Cardiac muscle cell (in vitro differentiated cells and primary cell): ENCODE results near the gene HPCA. TPM values are rescaled to one million over a fixed set of nuclear protein-coding genes. Genes with fewer than 3 reads are reported as not detected.

Source experiments
- DNase-seq, 2 donors: peaks; one replicate each; pipeline versions ENCODE4 v3.0.0 to v3.0.0-alpha.2; 2010 to 2017; ENCODE audit warnings: low read depth in 1 of 2, low spot score in 1 of 2
- H3K27ac ChIP-seq: fragments of 200-600 bp; sonication (generic); 2 replicates; pipeline ENCODE4 v1.5.1; 2016
- H3K27me3 ChIP-seq: fragments of 200-600 bp; sonication (generic); 2 replicates; pipeline ENCODE4 v1.6.0; 2016; ENCODE audit warnings: control low read depth
- H3K36me3 ChIP-seq: fragments of 200-600 bp; sonication (generic); 2 replicates; pipeline ENCODE4 v1.5.1; 2016; ENCODE audit warnings: control low read depth
- H3K4me1 ChIP-seq: fragments of 200-600 bp; sonication (generic); 2 replicates; pipeline ENCODE4 v1.8.1; 2017; ENCODE audit warnings: low read depth, mild to moderate bottlenecking, mixed run types
- H3K4me3 ChIP-seq: fragments of 200-600 bp; sonication (generic); 2 replicates; pipeline ENCODE4 v1.5.1; 2016; ENCODE audit warnings: mild to moderate bottlenecking
- H3K9me3 ChIP-seq: fragments of 200-600 bp; sonication (generic); 2 replicates; pipeline ENCODE4 v1.5.1; 2017; ENCODE audit warnings: low read depth, mild to moderate bottlenecking, control low read depth
- CTCF ChIP-seq: IDR thresholded peaks from 2 replicates; pipeline ENCODE4 v1.5.1; 2012; ENCODE audit warnings: low read depth, mild to moderate bottlenecking, low read length
- polyA plus RNA-seq: library from polyadenylated mRNA; unstranded; fragments of >200 nt; fragmentation: Nextera tagmentation; extraction: Ambion mirVana; gene quantifications from 2 replicates; pipeline ENCODE4 v1.2.1, GENCODE V29; 2016
- total RNA-seq: library from RNA; depleted of rRNA; stranded (reverse); fragments of >200 nt; gene quantifications from 2 replicates; pipeline ENCODE4 v1.2.3, GENCODE V29; 2016

The HPCA gene
- total and polyA plus RNA-seq, 2 experiments from 2014 or later: not detected

GRCh38 chr1:32925403-32926162 is 39.3 kb downstream of the HPCA start:
- Histone ChIP-seq H3K4me3 (no peak overlapping the region), H3K9me3 (no peaks in the 10 kb centered on the region), H3K27ac (peak overlapping the region; percentile 62), H3K36me3 (no peaks in the 10 kb centered on the region), H3K4me1 (peaks cover 18% of the 10 kb centered on the region), H3K27me3 (peaks cover 5% of the 10 kb centered on the region)
- peak; percentile 47 to 74 for DNase-seq
- no peak for TF ChIP-seq CTCF

GRCh38 chr1:32926562-32926961 is 40.3 kb downstream of the HPCA start:
- Histone ChIP-seq H3K4me1 (peaks cover 18% of the 10 kb centered on the region), H3K9me3 (no peaks in the 10 kb centered on the region), H3K27me3 (peaks cover 5% of the 10 kb centered on the region), H3K4me3 (no peak overlapping the region), H3K36me3 (no peaks in the 10 kb centered on the region), H3K27ac (no peak overlapping the region)
- TF ChIP-seq CTCF: no peak
- DNase-seq: no peak

GRCh38 chr1:32927441-32927840 is 41.1 kb downstream of the HPCA start:
- peaks cover 5% of the 10 kb centered on the region for H3K27me3 ChIP-seq
- DNase-seq: no peak
- H3K36me3 ChIP-seq: no peaks in the 10 kb centered on the region
- no peak for TF ChIP-seq CTCF
- H3K4me1 ChIP-seq: peaks cover 18% of the 10 kb centered on the region
- H3K27ac ChIP-seq: no peak overlapping the region
- no peaks in the 10 kb centered on the region for H3K9me3 ChIP-seq
- H3K4me3 ChIP-seq: no peak overlapping the region

- H3K27me3 ChIP-seq: peaks cover 5% of the 10 kb centered on the region
- H3K27ac ChIP-seq: no peak overlapping the region
- H3K36me3 ChIP-seq: no peaks in the 10 kb centered on the region
- H3K9me3 ChIP-seq: no peaks in the 10 kb centered on the region
- DNase-seq: no peak
- TF ChIP-seq CTCF: no peak
- H3K4me3 ChIP-seq: no peak overlapping the region
- peaks cover 18% of the 10 kb centered on the region for H3K4me1 ChIP-seq
Observed at GRCh38 chr1:32928285-32928684, 42.0 kb downstream of the HPCA start.

GRCh38 chr1:32928715-32929114 is 42.4 kb downstream of the HPCA start:
- Histone ChIP-seq H3K4me1 (peaks cover 18% of the 10 kb centered on the region), H3K27ac (no peak overlapping the region), H3K27me3 (peaks cover 4% of the 10 kb centered on the region), H3K4me3 (no peak overlapping the region), H3K36me3 (no peaks in the 10 kb centered on the region), H3K9me3 (no peaks in the 10 kb centered on the region)
- no peak for TF ChIP-seq CTCF
- no peak for DNase-seq
